HEK293T (cell line): ENCODE measurements around the gene ADCY1.

Experiments
- CTCF ChIA-PET: fragments of 350-600 bp; formaldehyde crosslinking; extraction: SDS; loops from one replicate; lab custom pipeline; 2021; ENCODE audit warnings: antibody characterized with exemption, inconsistent platforms; lab: Yijun Ruan, JAX
- POLR2A ChIA-PET: fragments of 350-600 bp; formaldehyde crosslinking; extraction: SDS; loops from one replicate; lab custom pipeline; 2020; ENCODE audit warnings: antibody characterized with exemption, inconsistent platforms; lab: Yijun Ruan, JAX
- DNase-seq: peaks from one replicate; pipeline ENCODE4 v3.0.0; 2012; ENCODE audit warnings: mixed read lengths; ENCODE audit errors: extremely low spot score
- ARNT ChIP-seq: fragments of 450-650 bp; IDR thresholded peaks from 2 replicates; pipeline ENCODE4 v1.6.1; 2017; ENCODE audit warnings: mild to moderate bottlenecking
- BHLHE40 ChIP-seq: fragments of 450-650 bp; IDR thresholded peaks from 2 replicates; pipeline ENCODE4 v1.6.1; 2016; ENCODE audit warnings: mild to moderate bottlenecking, moderate library complexity, borderline replicate concordance
- CTBP1 ChIP-seq: fragments of 450-650 bp; IDR thresholded peaks from 2 replicates; pipeline ENCODE4 v1.6.1; 2016; ENCODE audit warnings: borderline replicate concordance
- ELF4 ChIP-seq: fragments of 450-650 bp; IDR thresholded peaks from 2 replicates; pipeline ENCODE4 v1.6.1; 2017; ENCODE audit warnings: antibody characterized with exemption
- FOXA1 ChIP-seq: fragments of 450-650 bp; IDR thresholded peaks from 2 replicates; pipeline ENCODE4 v1.6.1; 2016; ENCODE audit warnings: mild to moderate bottlenecking
- FOXK2 ChIP-seq: fragments of 450-650 bp; IDR thresholded peaks from 2 replicates; pipeline ENCODE4 v1.6.1; 2016; ENCODE audit warnings: mild to moderate bottlenecking
- FOXM1 ChIP-seq: fragments of 450-650 bp; IDR thresholded peaks from 2 replicates; pipeline ENCODE4 v1.6.1; 2017; ENCODE audit warnings: mild to moderate bottlenecking, borderline replicate concordance
- HDGF ChIP-seq: fragments of 450-650 bp; IDR thresholded peaks from 2 replicates; pipeline ENCODE4 v1.6.1; 2017; ENCODE audit warnings: antibody characterized with exemption, borderline replicate concordance
- L3MBTL2 ChIP-seq: fragments of 450-650 bp; conservative IDR thresholded peaks from 2 replicates; pipeline ENCODE4 v1.6.1; 2016; ENCODE audit warnings: mild to moderate bottlenecking
- LEF1 ChIP-seq: fragments of 450-650 bp; IDR thresholded peaks from 2 replicates; pipeline ENCODE4 v1.6.1; 2017; ENCODE audit warnings: mild to moderate bottlenecking, borderline replicate concordance
- NFRKB ChIP-seq: fragments of 450-650 bp; IDR thresholded peaks from 2 replicates; pipeline ENCODE4 v1.6.1; 2016; ENCODE audit warnings: mild to moderate bottlenecking, moderate library complexity
- SP1 ChIP-seq: fragments of 450-650 bp; IDR thresholded peaks from 2 replicates; pipeline ENCODE4 v1.6.1; 2017
- SUZ12 ChIP-seq: fragments of 450-650 bp; IDR thresholded peaks from 2 replicates; pipeline ENCODE4 v1.6.1; 2016; ENCODE audit warnings: mild to moderate bottlenecking
- TARDBP ChIP-seq: fragments of 450-650 bp; IDR thresholded peaks from 2 replicates; pipeline ENCODE4 v1.6.1; 2016
- ZNF384 ChIP-seq: fragments of 450-650 bp; IDR thresholded peaks from 2 replicates; pipeline ENCODE4 v1.6.1; 2016
- TF ChIP-seq, protein P1 (sequence below): fragments of 450-650 bp; IDR thresholded peaks from 2 replicates; pipeline ENCODE4 v1.6.1; 2016

ADCY1 gene

DNA sequence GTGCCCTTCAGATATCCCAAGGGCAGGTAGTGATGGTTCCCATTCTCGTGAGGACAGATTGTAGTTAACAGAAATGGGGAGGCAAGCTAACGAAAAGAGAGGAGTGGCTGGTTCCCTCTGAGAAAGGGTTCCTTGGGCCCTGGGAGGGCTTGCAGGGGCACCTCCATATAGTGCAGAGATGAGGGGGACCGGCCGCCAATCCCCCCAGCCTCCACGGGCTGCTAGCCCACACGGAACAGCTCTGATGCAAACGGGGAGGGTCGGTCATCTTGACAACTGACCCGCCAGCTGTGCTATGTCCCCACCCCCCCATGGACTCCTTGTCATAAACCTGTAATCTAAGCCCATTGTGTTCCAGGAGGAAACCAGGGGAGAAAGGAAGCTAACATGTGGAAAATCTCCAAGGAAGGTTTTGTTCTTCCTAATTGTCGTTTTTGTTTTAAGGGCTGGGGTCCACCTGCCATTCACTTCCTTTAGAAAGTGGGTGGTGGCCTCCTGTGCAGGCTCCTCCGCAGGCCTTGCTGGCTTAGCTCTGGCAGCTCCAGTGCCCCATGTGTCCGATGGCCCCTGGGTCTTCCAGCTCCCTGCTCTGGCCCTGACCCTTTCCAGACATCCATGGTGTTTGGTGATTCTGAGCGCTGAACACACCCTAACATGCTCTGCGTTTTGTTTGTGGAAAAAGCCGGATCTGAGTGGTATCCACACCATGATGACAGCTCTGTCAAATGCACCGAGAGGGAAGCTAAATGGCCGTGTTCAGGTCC, 15.9 kb downstream of the ADCY1 start:
- DNase-seq = no peak
- ChIA-PET CTCF (no interaction called here), POLR2A (no interaction called here)
- no peak for TF ChIP-seq HDGF
- TF ChIP-seq SUZ12 = no peak
- no peak for TF ChIP-seq TARDBP
- no peak for TF ChIP-seq BHLHE40
- no peak for TF ChIP-seq ELF4
- TF ChIP-seq FOXA1 = no peak
- no peak for TF ChIP-seq NFRKB
- no peak for TF ChIP-seq ZNF384
- TF ChIP-seq, protein P1, sequence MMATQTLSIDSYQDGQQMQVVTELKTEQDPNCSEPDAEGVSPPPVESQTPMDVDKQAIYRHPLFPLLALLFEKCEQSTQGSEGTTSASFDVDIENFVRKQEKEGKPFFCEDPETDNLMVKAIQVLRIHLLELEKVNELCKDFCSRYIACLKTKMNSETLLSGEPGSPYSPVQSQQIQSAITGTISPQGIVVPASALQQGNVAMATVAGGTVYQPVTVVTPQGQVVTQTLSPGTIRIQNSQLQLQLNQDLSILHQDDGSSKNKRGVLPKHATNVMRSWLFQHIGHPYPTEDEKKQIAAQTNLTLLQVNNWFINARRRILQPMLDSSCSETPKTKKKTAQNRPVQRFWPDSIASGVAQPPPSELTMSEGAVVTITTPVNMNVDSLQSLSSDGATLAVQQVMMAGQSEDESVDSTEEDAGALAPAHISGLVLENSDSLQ = no peak
- TF ChIP-seq CTBP1 = no peak
- no peak for TF ChIP-seq SP1
- no peak for TF ChIP-seq L3MBTL2
- no peak for TF ChIP-seq LEF1
- no peak for TF ChIP-seq FOXK2
- no peak for TF ChIP-seq FOXM1
- no peak for TF ChIP-seq ARNT

DNA sequence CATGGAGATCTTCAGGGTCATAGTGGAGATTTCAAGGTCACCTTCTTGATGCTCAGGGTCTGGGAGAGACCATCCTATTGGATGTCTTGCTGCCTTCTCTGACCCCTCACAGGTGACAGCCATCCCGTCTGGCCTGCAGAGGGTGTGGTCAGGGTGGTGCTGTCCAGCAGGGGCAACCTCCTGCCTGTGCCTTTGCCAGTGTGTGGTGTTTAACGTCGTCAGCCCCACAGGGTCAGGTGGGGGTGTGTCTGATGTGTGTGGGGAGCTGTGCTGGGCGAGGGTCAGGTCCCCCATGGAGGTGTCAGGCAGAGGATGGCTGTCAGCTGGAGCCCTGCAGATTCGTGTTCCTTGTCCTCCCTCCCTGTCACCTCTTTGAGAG, 16.5 kb downstream of the ADCY1 start:
- no peak for TF ChIP-seq ZNF384
- no peak for TF ChIP-seq TARDBP
- TF ChIP-seq ELF4 = no peak
- TF ChIP-seq ARNT = no peak
- TF ChIP-seq CTBP1 = no peak
- TF ChIP-seq SUZ12 = no peak
- CTCF ChIA-PET = no interaction called here
- DNase-seq = no peak
- POLR2A ChIA-PET = no interaction called here

DNA sequence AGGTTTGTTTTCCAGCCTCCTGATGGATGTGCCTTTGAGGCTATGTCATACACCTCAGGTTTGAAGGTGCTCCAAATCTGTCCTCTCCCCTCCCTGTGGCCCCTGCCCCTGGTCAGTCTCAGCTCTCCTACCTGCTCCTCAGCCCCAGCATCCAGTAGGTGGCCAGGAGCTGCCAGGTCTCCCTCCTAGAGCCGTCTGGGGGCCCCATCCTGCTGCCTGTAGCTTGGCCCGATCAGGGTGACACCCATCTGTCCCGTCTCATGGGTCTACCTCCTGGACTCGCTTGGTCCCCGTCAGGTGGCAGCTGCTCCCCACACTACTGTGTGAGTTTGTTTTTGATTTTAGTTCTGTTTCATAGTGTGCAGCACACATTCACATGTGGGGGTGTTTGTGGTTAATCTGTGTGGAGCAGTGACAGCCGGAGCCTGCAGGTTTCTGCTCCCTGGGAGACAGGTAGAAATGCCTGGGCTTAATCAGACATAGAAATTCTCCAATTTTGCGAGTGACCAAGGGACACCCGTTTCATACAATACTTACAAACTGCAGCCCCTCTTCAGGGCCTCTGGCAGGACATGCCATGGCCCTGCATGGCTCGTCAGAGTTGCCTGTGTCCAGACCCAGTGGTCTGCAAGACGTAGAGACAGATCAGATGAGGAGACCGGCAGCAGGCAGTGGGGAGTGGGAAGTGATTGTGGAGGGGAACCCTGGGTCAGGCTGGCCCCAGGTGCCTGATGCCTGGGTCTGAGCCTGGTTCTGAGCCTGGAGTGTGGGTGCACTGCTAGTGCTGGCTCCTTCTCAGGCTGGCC, 17.1 kb downstream of the ADCY1 start:
- no peak for DNase-seq
- TF ChIP-seq L3MBTL2 (no peak), FOXK2 (no peak), FOXA1 (no peak), BHLHE40 (no peak), ARNT (no peak), SP1 (no peak), ELF4 (no peak), ZNF384 (no peak), CTBP1 (no peak), NFRKB (no peak), LEF1 (no peak), HDGF (no peak), TARDBP (no peak), FOXM1 (no peak), SUZ12 (no peak)
- TF ChIP-seq, protein P1 = no peak
- CTCF ChIA-PET = no interaction called here
- POLR2A ChIA-PET = no interaction called here

DNA sequence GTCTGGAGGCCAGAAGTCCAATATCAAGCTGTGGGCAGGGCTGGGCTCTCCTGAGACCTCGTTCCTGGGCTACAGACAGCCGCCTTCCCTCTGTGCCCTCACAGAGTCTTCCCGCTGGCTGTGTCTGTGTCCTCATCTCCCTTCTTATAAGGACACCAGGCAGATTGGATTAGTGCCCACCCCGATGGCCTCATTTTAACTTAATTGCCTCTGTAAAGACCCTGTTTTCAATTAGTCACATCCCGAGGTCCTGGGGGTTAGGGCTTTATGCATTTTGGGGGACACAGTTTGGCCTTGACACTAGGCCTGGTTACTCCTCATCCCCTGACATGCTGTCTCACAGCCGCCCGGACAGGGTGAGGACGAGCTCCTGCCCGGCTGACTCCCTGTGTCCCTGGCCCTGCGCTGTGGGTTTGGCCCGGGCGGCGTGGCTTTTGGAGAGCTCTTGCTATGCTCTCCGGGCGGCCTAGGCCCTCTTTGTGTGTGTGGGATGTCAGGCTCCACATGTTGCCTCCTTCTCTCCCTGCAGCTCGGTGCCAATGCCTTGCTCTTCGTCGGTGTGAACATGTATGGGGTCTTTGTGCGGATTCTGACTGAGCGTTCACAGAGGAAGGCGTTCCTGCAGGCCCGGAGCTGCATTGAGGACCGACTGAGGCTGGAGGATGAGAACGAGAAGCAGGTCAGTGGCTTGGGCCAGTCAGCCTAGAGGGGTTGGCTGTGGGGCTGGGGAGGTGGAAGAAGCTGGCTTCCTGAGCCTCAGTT, 18.2 kb downstream of the ADCY1 start:
- DNase-seq = no peak
- POLR2A ChIA-PET = no interaction called here
- CTCF ChIA-PET = interaction anchor here (0.6 kb wide), 1 partner anchor 794 kb away, joined by 3 read pairs; no protein-coding TSS in a partner anchor
- TF ChIP-seq CTBP1 = no peak
- no peak for TF ChIP-seq FOXK2
- no peak for TF ChIP-seq TARDBP

DNA sequence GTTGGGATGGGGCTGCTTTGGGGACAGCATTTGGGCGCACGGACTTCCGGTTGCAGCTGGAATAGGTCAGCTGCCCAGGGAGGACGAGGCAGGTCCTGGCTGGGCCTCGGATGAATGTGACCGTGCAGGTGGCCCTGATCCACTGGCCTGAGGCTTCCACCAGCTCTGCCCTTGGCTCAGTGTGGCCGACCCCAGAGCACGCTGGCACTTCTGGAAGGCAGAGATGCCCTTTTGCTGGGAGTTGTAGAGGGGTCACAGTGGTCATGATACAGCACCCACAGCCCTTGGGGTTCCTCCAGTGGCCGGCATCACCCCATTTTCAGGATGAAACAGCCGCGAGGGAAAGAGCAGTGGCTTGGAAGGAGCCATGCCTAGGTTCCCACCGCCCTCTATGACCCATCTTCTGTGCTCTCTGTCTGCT, 19.0 kb downstream of the ADCY1 start:
- ChIA-PET POLR2A (no interaction called here), CTCF (interaction anchor here (0.6 kb wide), 1 partner anchor 795 kb away, joined by 3 read pairs; no protein-coding TSS in a partner anchor)
- TF ChIP-seq CTBP1 = no peak
- TF ChIP-seq, protein P1 = no peak
- TF ChIP-seq TARDBP = no peak
- TF ChIP-seq FOXK2 = no peak
- TF ChIP-seq SUZ12 = no peak
- TF ChIP-seq BHLHE40 = no peak
- no peak for TF ChIP-seq L3MBTL2
- no peak for TF ChIP-seq FOXM1
- no peak for TF ChIP-seq HDGF
- no peak for TF ChIP-seq ELF4
- TF ChIP-seq FOXA1 = no peak
- no peak for TF ChIP-seq ARNT
- TF ChIP-seq SP1 = no peak
- TF ChIP-seq ZNF384 = no peak
- TF ChIP-seq NFRKB = no peak
- TF ChIP-seq LEF1 = no peak
- no peak for DNase-seq
